Chondrocyte (in vitro differentiated cells): Measurements from ENCODE around the gene MAML2. TPM values are rescaled to one million over a fixed set of nuclear protein-coding genes. Genes with fewer than 3 reads are reported as not detected.

Source experiments
- DNase-seq: peaks from one replicate; pipeline ENCODE4 v3.0.0; 2021; ENCODE audit warnings: mixed read lengths, low spot score
- H3K27ac Mint-ChIP-seq: one replicate; pipeline ENCODE4 v1.8.0; 2021; ENCODE audit warnings: mild to moderate bottlenecking, moderate library complexity, mixed read lengths; ENCODE audit not compliant: unreplicated experiment
- H3K27me3 Mint-ChIP-seq: 2 replicates; pipeline ENCODE4 v1.8.0; 2021; ENCODE audit warnings: low read depth, mixed read lengths
- H3K36me3 Mint-ChIP-seq: 2 replicates; pipeline ENCODE4 v1.8.0; 2021; ENCODE audit warnings: low read depth, mixed read lengths
- H3K4me1 Mint-ChIP-seq: 2 replicates; pipeline ENCODE4 v1.8.0; 2021; ENCODE audit warnings: low read depth, mild to moderate bottlenecking, mixed read lengths
- H3K4me3 Mint-ChIP-seq: one replicate; pipeline ENCODE4 v1.8.0; 2021; ENCODE audit warnings: mild to moderate bottlenecking, moderate library complexity, mixed read lengths; ENCODE audit not compliant: unreplicated experiment
- H3K9me3 Mint-ChIP-seq: 2 replicates; pipeline ENCODE4 v1.8.0; 2021; ENCODE audit warnings: low read depth, mixed read lengths
- total RNA-seq: library from RNA; stranded (reverse); gene quantifications from 3 replicates; pipeline ENCODE4 v1.2.1, GENCODE V29; 2021
- TF ChIP-seq, protein P1 (sequence below): fragments of 200-600 bp; sonication (generic); IDR thresholded peaks from 2 replicates; pipeline ENCODE4 v1.5.0; 2021; ENCODE audit warnings: antibody characterized with exemption, mild to moderate bottlenecking, moderate library complexity

MAML2 gene
- total RNA-seq, 1 donor from 2014 or later, result 19.0 TPM

DNA sequence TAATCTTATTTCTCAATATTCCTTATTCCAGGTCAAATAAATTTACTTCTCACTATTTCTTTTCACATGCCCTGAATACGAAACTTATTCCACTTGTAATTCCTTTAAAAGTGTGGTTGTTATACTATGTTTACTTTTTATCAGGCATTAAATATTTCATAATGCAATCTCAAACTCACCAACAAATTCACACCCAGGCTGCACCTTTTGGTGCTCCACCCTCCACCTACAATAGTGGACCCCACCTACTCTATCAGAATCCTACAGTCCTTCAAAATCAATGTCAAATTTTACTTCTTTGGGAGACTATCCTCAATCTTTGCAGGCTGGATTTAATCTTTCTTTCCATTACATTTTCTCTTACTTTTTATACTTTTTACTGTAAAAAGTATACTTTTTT lies 353.2 kb downstream of the MAML2 start:
- TF ChIP-seq, protein P1, sequence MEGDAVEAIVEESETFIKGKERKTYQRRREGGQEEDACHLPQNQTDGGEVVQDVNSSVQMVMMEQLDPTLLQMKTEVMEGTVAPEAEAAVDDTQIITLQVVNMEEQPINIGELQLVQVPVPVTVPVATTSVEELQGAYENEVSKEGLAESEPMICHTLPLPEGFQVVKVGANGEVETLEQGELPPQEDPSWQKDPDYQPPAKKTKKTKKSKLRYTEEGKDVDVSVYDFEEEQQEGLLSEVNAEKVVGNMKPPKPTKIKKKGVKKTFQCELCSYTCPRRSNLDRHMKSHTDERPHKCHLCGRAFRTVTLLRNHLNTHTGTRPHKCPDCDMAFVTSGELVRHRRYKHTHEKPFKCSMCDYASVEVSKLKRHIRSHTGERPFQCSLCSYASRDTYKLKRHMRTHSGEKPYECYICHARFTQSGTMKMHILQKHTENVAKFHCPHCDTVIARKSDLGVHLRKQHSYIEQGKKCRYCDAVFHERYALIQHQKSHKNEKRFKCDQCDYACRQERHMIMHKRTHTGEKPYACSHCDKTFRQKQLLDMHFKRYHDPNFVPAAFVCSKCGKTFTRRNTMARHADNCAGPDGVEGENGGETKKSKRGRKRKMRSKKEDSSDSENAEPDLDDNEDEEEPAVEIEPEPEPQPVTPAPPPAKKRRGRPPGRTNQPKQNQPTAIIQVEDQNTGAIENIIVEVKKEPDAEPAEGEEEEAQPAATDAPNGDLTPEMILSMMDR, result no peak
- Mint-ChIP-seq H3K27me3 (no peaks in the 10 kb centered on the region), H3K4me1 (peaks cover 78% of the 10 kb centered on the region), H3K4me3 (no peak overlapping the region), H3K9me3 (no peaks in the 10 kb centered on the region), H3K36me3 (peaks cover 7% of the 10 kb centered on the region), H3K27ac (peak overlapping the region; percentile 80)
- no peak for DNase-seq

DNA sequence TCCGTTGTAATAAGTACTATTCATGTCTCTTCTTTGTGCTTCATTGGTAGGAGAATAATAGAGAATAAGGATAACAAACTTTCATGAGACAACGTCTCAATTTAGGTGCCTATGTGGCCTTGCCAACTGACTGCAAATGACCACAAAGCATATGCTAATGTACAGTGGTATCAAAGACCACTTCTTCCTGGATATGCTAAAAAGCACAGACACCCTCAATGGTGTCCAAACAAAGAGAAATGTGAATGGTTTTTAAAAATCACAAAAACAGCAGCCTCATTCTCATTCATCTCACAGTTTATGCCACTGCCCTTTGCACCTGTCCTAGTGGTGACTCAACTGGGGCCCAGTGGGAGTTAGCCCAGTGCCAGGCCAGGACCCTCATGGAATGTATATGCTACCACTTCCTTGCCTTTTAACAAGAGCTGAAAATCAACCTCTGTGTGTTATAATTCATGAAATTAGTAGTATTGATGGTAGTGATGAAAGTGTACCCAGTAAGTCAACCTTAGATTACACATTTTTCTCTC lies 353.9 kb downstream of the MAML2 start:
- Mint-ChIP-seq H3K27ac (peak overlapping the region; percentile 80), H3K4me3 (no peak overlapping the region), H3K36me3 (peaks cover 9% of the 10 kb centered on the region), H3K9me3 (no peaks in the 10 kb centered on the region), H3K27me3 (no peaks in the 10 kb centered on the region), H3K4me1 (peaks cover 76% of the 10 kb centered on the region)
- TF ChIP-seq, protein P1, result no peak
- no peak for DNase-seq

DNA sequence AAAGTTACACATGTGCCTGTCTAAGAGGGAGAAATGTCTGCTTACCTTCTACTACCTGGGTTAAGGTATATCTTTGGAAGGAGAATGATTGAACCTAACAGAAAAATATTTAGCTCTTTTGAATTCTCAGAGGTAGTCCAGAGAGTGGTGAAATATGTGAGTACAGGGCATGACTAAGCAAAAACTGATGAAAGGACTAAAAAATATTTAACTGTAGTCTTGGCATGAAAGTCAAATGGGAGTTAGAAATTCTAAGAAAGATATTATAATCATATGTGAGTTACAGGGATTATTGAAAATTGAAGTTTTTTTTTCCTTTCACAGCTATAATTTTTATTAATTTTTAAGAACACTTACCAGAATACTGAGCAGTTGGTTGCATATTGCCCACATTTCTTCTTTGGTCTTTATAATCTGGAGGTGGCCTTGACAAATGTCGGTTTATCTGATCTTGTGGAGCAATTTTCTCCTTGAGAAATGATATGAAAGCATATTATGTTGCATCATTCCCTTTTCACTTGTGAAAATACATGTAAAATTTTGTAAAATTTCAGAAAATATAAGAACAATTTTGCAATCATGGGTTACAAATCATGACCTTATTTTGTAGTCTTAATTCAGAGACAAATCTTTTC lies 357.7 kb downstream of the MAML2 start:
- no peak for DNase-seq
- no peak overlapping the region for H3K4me3 Mint-ChIP-seq
- TF ChIP-seq, protein P1, result no peak

DNA sequence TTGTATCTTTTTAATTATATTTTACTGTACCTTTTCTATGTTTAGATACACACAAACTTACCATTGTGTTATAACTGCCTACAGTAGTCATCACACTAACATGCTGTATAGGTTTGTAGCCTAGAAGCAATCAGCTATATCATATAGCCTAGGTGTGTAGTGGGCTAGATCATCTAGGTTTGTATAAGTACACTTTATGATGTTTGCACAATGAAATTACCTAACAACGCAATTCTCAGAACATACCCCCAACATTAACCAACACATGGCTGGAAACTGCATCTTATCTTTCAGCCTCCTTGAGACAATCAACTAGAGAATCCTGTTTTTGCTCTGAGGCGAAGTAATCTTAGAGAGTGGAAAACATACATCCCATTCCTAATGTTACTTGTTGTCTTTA lies 358.9 kb downstream of the MAML2 start:
- Mint-ChIP-seq H3K27me3 (no peaks in the 10 kb centered on the region), H3K4me1 (peaks cover 26% of the 10 kb centered on the region), H3K4me3 (no peak overlapping the region), H3K9me3 (no peaks in the 10 kb centered on the region), H3K36me3 (peaks cover 24% of the 10 kb centered on the region), H3K27ac (no peak overlapping the region)
- no peak for DNase-seq
- TF ChIP-seq, protein P1, result no peak

More for the DNA sequence above, 357.7 kb downstream of the MAML2 start:
- Mint-ChIP-seq H3K27ac (peak overlapping the region; percentile 76), H3K36me3 (peaks cover 17% of the 10 kb centered on the region), H3K27me3 (no peaks in the 10 kb centered on the region), H3K9me3 (no peaks in the 10 kb centered on the region), H3K4me1 (peaks cover 38% of the 10 kb centered on the region)

DNA sequence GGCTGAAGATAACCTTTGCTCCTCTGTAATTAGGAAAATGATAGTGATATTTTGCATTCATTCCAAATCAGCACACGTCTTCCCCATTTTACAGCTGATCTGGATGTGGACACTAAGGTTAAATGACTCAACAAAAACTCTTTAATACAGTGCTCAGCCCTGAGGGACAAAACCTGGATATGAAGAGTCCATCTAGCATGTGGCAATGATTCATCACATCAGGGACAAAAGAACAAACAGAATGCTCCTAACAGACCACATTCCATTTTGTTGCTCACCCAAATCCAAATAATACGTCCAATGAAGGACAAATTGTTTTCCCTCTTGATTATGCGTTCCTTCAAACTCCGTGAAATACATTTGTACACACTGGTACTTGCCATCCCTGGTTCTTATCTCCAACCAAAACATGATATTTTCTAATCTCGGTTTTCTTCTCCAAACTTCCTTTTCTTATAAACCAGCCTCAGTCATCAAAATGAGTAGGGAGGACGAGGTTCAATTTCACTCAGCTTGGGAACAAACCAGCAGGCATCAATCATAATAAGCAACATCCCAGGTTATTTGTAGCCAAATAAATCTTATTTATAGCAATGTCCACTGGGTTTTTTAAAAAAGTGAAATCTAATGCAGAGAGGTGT lies 365.3 kb downstream of the MAML2 start:
- H3K27me3 Mint-ChIP-seq, result no peaks in the 10 kb centered on the region
- TF ChIP-seq, protein P1, result no peak
- no peak overlapping the region for H3K4me3 Mint-ChIP-seq
- no peak overlapping the region for H3K27ac Mint-ChIP-seq
- H3K36me3 Mint-ChIP-seq, result peaks cover 20% of the 10 kb centered on the region
- no peaks in the 10 kb centered on the region for H3K9me3 Mint-ChIP-seq
- peaks cover 6% of the 10 kb centered on the region for H3K4me1 Mint-ChIP-seq
- DNase-seq, result no peak
